Ishikawa (cell line): Measurements from ENCODE around the gene FUT3.

Source experiments
- CEBPB ChIP-seq: IDR thresholded peaks from 2 replicates; pipeline ENCODE4 v1.6.1; 2012
- EP300 ChIP-seq: IDR thresholded peaks from 2 replicates; pipeline ENCODE4 v1.6.1; 2012; ENCODE audit warnings: borderline replicate concordance
- FOXM1 ChIP-seq: IDR thresholded peaks from 2 replicates; pipeline ENCODE4 v1.6.1; 2012; ENCODE audit warnings: low read depth, borderline replicate concordance
- RAD21 ChIP-seq: IDR thresholded peaks from 2 replicates; pipeline ENCODE4 v1.6.1; 2012; ENCODE audit warnings: low read depth
- REST ChIP-seq: IDR thresholded peaks from 2 replicates; pipeline ENCODE4 v1.6.1; 2012; ENCODE audit warnings: low read depth, mild to moderate bottlenecking
- TAF1 ChIP-seq: IDR thresholded peaks from 2 replicates; pipeline ENCODE4 v1.6.1; 2012; ENCODE audit warnings: low read depth, mild to moderate bottlenecking
- YY1 ChIP-seq: IDR thresholded peaks from 2 replicates; pipeline ENCODE4 v1.6.1; 2012; ENCODE audit warnings: low read depth

GRCh38 chr19:5843295-5843927, 7.8 kb downstream of the FUT3 start:
- no peak for TF ChIP-seq REST
- no peak for TF ChIP-seq CEBPB
- TF ChIP-seq TAF1 = no peak
- no peak for TF ChIP-seq EP300
- no peak for TF ChIP-seq FOXM1
- no peak for TF ChIP-seq RAD21
- no peak for TF ChIP-seq YY1
